ENCODE results near the gene ATXN1. TPM values are rescaled to one million over a fixed set of nuclear protein-coding genes. Genes with fewer than 3 reads are reported as not detected.

ATXN1 gene
- total RNA-seq, 1 experiment from 2014 or later, result 25.6 TPM

- POLR2A ChIA-PET (ENCODE audit: low non-redundant PET), result no interaction called here
- no peak for TF ChIP-seq EZH2 (IDR thresholded peaks at IDR 0.05; ENCODE audit: borderline replicate concordance, low read depth, low read length, poor library complexity, severe bottlenecking)
- TF ChIP-seq, protein P1, sequence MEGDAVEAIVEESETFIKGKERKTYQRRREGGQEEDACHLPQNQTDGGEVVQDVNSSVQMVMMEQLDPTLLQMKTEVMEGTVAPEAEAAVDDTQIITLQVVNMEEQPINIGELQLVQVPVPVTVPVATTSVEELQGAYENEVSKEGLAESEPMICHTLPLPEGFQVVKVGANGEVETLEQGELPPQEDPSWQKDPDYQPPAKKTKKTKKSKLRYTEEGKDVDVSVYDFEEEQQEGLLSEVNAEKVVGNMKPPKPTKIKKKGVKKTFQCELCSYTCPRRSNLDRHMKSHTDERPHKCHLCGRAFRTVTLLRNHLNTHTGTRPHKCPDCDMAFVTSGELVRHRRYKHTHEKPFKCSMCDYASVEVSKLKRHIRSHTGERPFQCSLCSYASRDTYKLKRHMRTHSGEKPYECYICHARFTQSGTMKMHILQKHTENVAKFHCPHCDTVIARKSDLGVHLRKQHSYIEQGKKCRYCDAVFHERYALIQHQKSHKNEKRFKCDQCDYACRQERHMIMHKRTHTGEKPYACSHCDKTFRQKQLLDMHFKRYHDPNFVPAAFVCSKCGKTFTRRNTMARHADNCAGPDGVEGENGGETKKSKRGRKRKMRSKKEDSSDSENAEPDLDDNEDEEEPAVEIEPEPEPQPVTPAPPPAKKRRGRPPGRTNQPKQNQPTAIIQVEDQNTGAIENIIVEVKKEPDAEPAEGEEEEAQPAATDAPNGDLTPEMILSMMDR (conservative IDR thresholded peaks at IDR 0.05; ENCODE audit: low read depth, low read length), result no peak
- H3K36me3 ChIP-seq (ENCODE audit: insufficient read depth, low read length, poor library complexity, severe bottlenecking), result no peaks in the 10 kb centered on the region
- no peaks in the 10 kb centered on the region for H3K27me3 ChIP-seq (replicated peaks; ENCODE audit: insufficient read depth, low read depth, low read length, poor library complexity)
- intact Hi-C loops (cut with micrococcal nuclease; ENCODE audit: unreplicated experiment), result no loop called here
- peaks cover 44% of the 10 kb centered on the region for H3K4me1 ChIP-seq (ENCODE audit: insufficient read depth, low read length, poor library complexity, severe bottlenecking)
- CTCF ChIA-PET, result no interaction called here
- no peak overlapping the region for H3K27ac ChIP-seq (ENCODE audit: low read depth, low read length, poor library complexity, severe bottlenecking)
- no TSS peak for BruUV-seq (replicated peaks)
- no peak overlapping the region for H3K4me3 ChIP-seq (ENCODE audit: low read depth, low read length, poor library complexity, severe bottlenecking)
- DNase-seq (ENCODE audit: low spot score), result no peak
- H3K9me3 ChIP-seq (ENCODE audit: low read depth, low read length, poor library complexity, severe bottlenecking), result peaks cover 4% of the 10 kb centered on the region
Observed at GRCh38 chr6:16804546-16805242, 43.4 kb upstream of the ATXN1 start.

- Histone ChIP-seq H3K4me1 (ENCODE audit: insufficient read depth, low read length, poor library complexity, severe bottlenecking) (peaks cover 48% of the 10 kb centered on the region), H3K27me3 (replicated peaks; ENCODE audit: insufficient read depth, low read depth, low read length, poor library complexity) (no peaks in the 10 kb centered on the region), H3K4me3 (ENCODE audit: low read depth, low read length, poor library complexity, severe bottlenecking) (no peak overlapping the region), H3K36me3 (ENCODE audit: insufficient read depth, low read length, poor library complexity, severe bottlenecking) (no peaks in the 10 kb centered on the region), H3K27ac (ENCODE audit: low read depth, low read length, poor library complexity, severe bottlenecking) (no peak overlapping the region), H3K9me3 (ENCODE audit: low read depth, low read length, poor library complexity, severe bottlenecking) (no peaks in the 10 kb centered on the region)
- ChIA-PET POLR2A (ENCODE audit: low non-redundant PET) (no interaction called here), CTCF (no interaction called here)
- no peak for TF ChIP-seq EZH2 (IDR thresholded peaks at IDR 0.05; ENCODE audit: borderline replicate concordance, low read depth, low read length, poor library complexity, severe bottlenecking)
- TF ChIP-seq, protein P1 (conservative IDR thresholded peaks at IDR 0.05; ENCODE audit: low read depth, low read length), result no peak
- DNase-seq (ENCODE audit: low spot score), result peak; percentile 33
- intact Hi-C loops (cut with micrococcal nuclease; ENCODE audit: unreplicated experiment), result no loop called here
- BruUV-seq (replicated peaks), result no TSS peak
Observed at GRCh38 chr6:16803294-16804200, 42.3 kb upstream of the ATXN1 start.

GRCh38 chr6:16802071-16802470 lies 40.8 kb upstream of the ATXN1 start:
- ChIA-PET CTCF (interaction anchor here (1.2 kb wide), 1 partner anchor 31 kb away, joined by 3 read pairs; no protein-coding TSS in a partner anchor), POLR2A (ENCODE audit: low non-redundant PET) (no interaction called here)
- Histone ChIP-seq H3K9me3 (ENCODE audit: low read depth, low read length, poor library complexity, severe bottlenecking) (no peaks in the 10 kb centered on the region), H3K4me1 (ENCODE audit: insufficient read depth, low read length, poor library complexity, severe bottlenecking) (peaks cover 48% of the 10 kb centered on the region), H3K27ac (ENCODE audit: low read depth, low read length, poor library complexity, severe bottlenecking) (no peak overlapping the region), H3K36me3 (ENCODE audit: insufficient read depth, low read length, poor library complexity, severe bottlenecking) (no peaks in the 10 kb centered on the region), H3K27me3 (replicated peaks; ENCODE audit: insufficient read depth, low read depth, low read length, poor library complexity) (no peaks in the 10 kb centered on the region), H3K4me3 (ENCODE audit: low read depth, low read length, poor library complexity, severe bottlenecking) (no peak overlapping the region)
- no peak for TF ChIP-seq EZH2 (IDR thresholded peaks at IDR 0.05; ENCODE audit: borderline replicate concordance, low read depth, low read length, poor library complexity, severe bottlenecking)
- TF ChIP-seq, protein P1 (conservative IDR thresholded peaks at IDR 0.05; ENCODE audit: low read depth, low read length), result no peak
- intact Hi-C loops (cut with micrococcal nuclease; ENCODE audit: unreplicated experiment), result no loop called here
- no peak for DNase-seq (ENCODE audit: low spot score)
- no TSS peak for BruUV-seq (replicated peaks)
